Panc1 (cell line): Measurements from ENCODE around the gene MICAL2. TPM values are rescaled to one million over a fixed set of nuclear protein-coding genes. Genes with fewer than 3 reads are reported as not detected.

ENCODE experiments used
- ATAC-seq: fragments of 200-7000 bp; cut with Tn5 transposase; 2 replicates; pipeline ENCODE4 v1.9.1; 2020; ENCODE audit warnings: mild to moderate bottlenecking, moderate library complexity
- BruUV-seq: library from RNA; stranded (reverse); fragments of 400-500 nt; replicated peaks from 2 replicates; lab custom pipeline; 2021; lab: Mats Ljungman, UMichigan
- CTCF ChIA-PET: fragments of 300-600 bp; sonication (Branson Sonifier 250); formaldehyde crosslinking; loops from one replicate; lab custom pipeline; 2022; ENCODE audit warnings: antibody characterized with exemption; lab: Charles Lee
- POLR2A ChIA-PET: fragments of 300-600 bp; sonication (Branson Sonifier 250); formaldehyde crosslinking; loops from one replicate; lab custom pipeline; 2022; ENCODE audit warnings: antibody characterized with exemption; lab: Charles Lee
- DNase-seq: peaks from one replicate; pipeline ENCODE4 v3.0.0-alpha.2; 2010; ENCODE audit warnings: low read depth, low spot score
- H3K27ac ChIP-seq: 2 replicates; pipeline ENCODE4 v1.5.1; 2011; ENCODE audit warnings: mild to moderate bottlenecking, low read length, inconsistent platforms
- H3K27me3 ChIP-seq: fragments of 200-500 bp; sonication (Bioruptor generic); 2 replicates; pipeline ENCODE4 v1.6.0; 2014; ENCODE audit warnings: low read length, inconsistent platforms; ENCODE audit not compliant: control insufficient read depth, insufficient read depth
- H3K36me3 ChIP-seq: fragments of 200-500 bp; sonication (Bioruptor generic); 2 replicates; pipeline ENCODE4 v1.5.1; 2014; ENCODE audit warnings: inconsistent platforms, mild to moderate bottlenecking, low read length, moderate library complexity; ENCODE audit not compliant: control insufficient read depth, insufficient read depth
- H3K4me1 ChIP-seq: 2 replicates; pipeline ENCODE4 v1.5.1; 2011; ENCODE audit warnings: inconsistent platforms, mild to moderate bottlenecking, low read length, moderate library complexity; ENCODE audit not compliant: control insufficient read depth, insufficient read depth
- H3K4me3 ChIP-seq, 2 experiments: 2 replicates each; pipeline ENCODE4 v1.5.1; 2011 to 2012; ENCODE audit warnings: low read depth in 2 of 2, low read length in 2 of 2, mild to moderate bottlenecking in 2 of 2, inconsistent platforms in 1 of 2, moderate library complexity in 1 of 2
- H3K9me3 ChIP-seq: fragments of 200-500 bp; sonication (Bioruptor generic); 2 replicates; pipeline ENCODE4 v1.5.1; 2014; ENCODE audit warnings: low read depth, mild to moderate bottlenecking, inconsistent platforms, low read length, moderate library complexity; ENCODE audit not compliant: control insufficient read depth, insufficient read depth
- CTCF ChIP-seq: fragments of 450-650 bp; IDR thresholded peaks from 2 replicates; pipeline ENCODE4 v1.5.1; 2017; ENCODE audit warnings: mild to moderate bottlenecking
- POLR2AphosphoS5 ChIP-seq: IDR thresholded peaks from 2 replicates; pipeline ENCODE4 v1.6.1; 2012; ENCODE audit warnings: mild to moderate bottlenecking, low read depth, low read length, moderate library complexity
- REST ChIP-seq, 2 experiments: IDR thresholded peaks; 2 replicates each; pipeline ENCODE4 v1.6.1; 2011 to 2012; ENCODE audit warnings: low read depth in 2 of 2, control low read depth in 1 of 2, low read length in 1 of 2, mild to moderate bottlenecking in 1 of 2, moderate library complexity in 1 of 2; ENCODE audit not compliant: insufficient read depth in 1 of 2
- SIN3A ChIP-seq: IDR thresholded peaks from 2 replicates; pipeline ENCODE4 v1.6.1; 2012; ENCODE audit warnings: low read depth, mild to moderate bottlenecking, low read length, moderate library complexity, borderline replicate concordance; ENCODE audit not compliant: insufficient read depth
- TCF7L2 ChIP-seq: IDR thresholded peaks from 2 replicates; pipeline ENCODE4 v1.6.1; 2011; ENCODE audit warnings: mild to moderate bottlenecking, low read depth, low read length, inconsistent platforms
- in situ Hi-C: cut with HindIII; loops from 2 replicates; pipeline ENCODE4 v1.10.0; 2016; ENCODE audit warnings: low sequenced_read_pairs, low pct_unique_long_range_greater_than_20kb
- intact Hi-C: fragments of 100-400 bp; cut with micrococcal nuclease; formaldehyde crosslinking; loops from one replicate; pipeline ENCODE4 v1.10.0; 2022; ENCODE audit not compliant: unreplicated experiment
- total RNA-seq: library from RNA; stranded (reverse); gene quantifications from one replicate; pipeline ENCODE4 v1.2.1, GENCODE V29; 2021; ENCODE audit not compliant: unreplicated experiment

The MICAL2 gene
- total RNA-seq, 1 experiment from 2014 or later: 199 TPM

GRCh38 chr11:12200991-12201985 lies 90.9 kb downstream of the MICAL2 start:
- Histone ChIP-seq H3K36me3 (no peaks in the 10 kb centered on the region), H3K4me1 (peaks cover 25% of the 10 kb centered on the region), H3K27me3 (no peaks in the 10 kb centered on the region), H3K9me3 (no peaks in the 10 kb centered on the region), H3K4me3 (no peak overlapping the region), H3K27ac (peak overlapping the region; percentile 59)
- DNase-seq (no peak), ATAC-seq (peak; percentile 63)
- BruUV-seq: no TSS peak
- intact Hi-C loops: no loop called here
- TF ChIP-seq CTCF: no peak
- no peak for TF ChIP-seq SIN3A
- ChIA-PET CTCF (no interaction called here), POLR2A (no interaction called here)
- in situ Hi-C loops: no loop called here

GRCh38 chr11:12202661-12203310 lies 92.4 kb downstream of the MICAL2 start:
- intact Hi-C loops: no loop called here
- H3K36me3 ChIP-seq: no peaks in the 10 kb centered on the region
- no peak for DNase-seq
- POLR2A ChIA-PET: interaction anchor here (0.6 kb wide), 1 partner anchor 749 kb away, joined by 3 read pairs; no protein-coding TSS in a partner anchor
- BruUV-seq: no TSS peak
- TF ChIP-seq SIN3A (no peak), TCF7L2 (no peak)
- H3K27ac ChIP-seq: no peak overlapping the region
- CTCF ChIA-PET: no interaction called here
- ATAC-seq: no peak
- H3K4me1 ChIP-seq: peaks cover 25% of the 10 kb centered on the region
- no peaks in the 10 kb centered on the region for H3K9me3 ChIP-seq
- in situ Hi-C loops: no loop called here
- H3K4me3 ChIP-seq: no peak overlapping the region
- H3K27me3 ChIP-seq: no peaks in the 10 kb centered on the region

GRCh38 chr11:12204506-12204905 lies 94.1 kb downstream of the MICAL2 start:
- DNase-seq: no peak
- CTCF ChIA-PET: no interaction called here
- POLR2A ChIA-PET: no interaction called here

More at GRCh38 chr11:12204506-12204905, 94.1 kb downstream of the MICAL2 start:
- Histone ChIP-seq H3K9me3 (no peaks in the 10 kb centered on the region), H3K36me3 (0 out of 2 replicates have a peak, but pooled peaks cover 3% of the 10 kb centered on the region), H3K4me1 (peaks cover 20% of the 10 kb centered on the region), H3K4me3 (no peak overlapping the region), H3K27ac (no peak overlapping the region), H3K27me3 (no peaks in the 10 kb centered on the region)
- ATAC-seq: no peak
- TF ChIP-seq SIN3A: no peak
- no peak for TF ChIP-seq REST (IDR thresholded peaks at IDR 0.05; ENCODE audit: insufficient read depth in 1 of 2, low read depth in 2 of 2, low read length in 1 of 2)
- TF ChIP-seq CTCF: no peak
- no peak for TF ChIP-seq TCF7L2
- no peak for TF ChIP-seq POLR2AphosphoS5
- in situ Hi-C loops (no loop called here), intact Hi-C loops (no loop called here)
- BruUV-seq: no TSS peak
